Activated CD4-positive, alpha-beta T cell treated with anti-CD3 and anti-CD28 coated beads, Interleukin-2, amount 50 U/mL, for 48 hours (primary cell): ENCODE data around the gene ZNF446.
A peak's percentile ranks its signal among the peaks of the same experiment; 100 is the strongest.
"Not testable (repeated sequence)": the region's sequence is repeated elsewhere in the genome, so short reads cannot be mapped to it uniquely, and the experiment has no call there.

ENCODE experiments used
- DNase-seq, 2 experiments: peaks; one replicate each; pipeline ENCODE4 v3.0.0-alpha.2; 2020

ZNF446 gene

GRCh38 chr19:58475714-58476497 lies at the start of gene ZNF446:
ZNF446 (plus strand) TSS chr19:58476352; CDS start chr19:58477219, 867 bp downstream.
- DNase-seq: peak; percentile 94 to 96

GRCh38 chr19:58428617-58429016 lies 47.5 kb upstream of the ZNF446 start:
- no peak for DNase-seq

- DNase-seq: no peak
Measured at GRCh38 chr19:58429745-58430144, 46.4 kb upstream of the ZNF446 start.

- DNase-seq: no peak
Measured at GRCh38 chr19:58434217-58434616, 41.9 kb upstream of the ZNF446 start.

GRCh38 chr19:58439576-58440554 lies 36.3 kb upstream of the ZNF446 start, which contains the start of gene ZNF132:
ZNF132 (minus strand) TSS chr19:58440153; CDS start chr19:58439821, 332 bp downstream.
- peak; percentile 92 to 95 for DNase-seq

- DNase-seq: no peak
Measured at GRCh38 chr19:58440556-58440955, 35.6 kb upstream of the ZNF446 start.

GRCh38 chr19:58442986-58443385 lies 33.2 kb upstream of the ZNF446 start:
- DNase-seq: not testable (repeated sequence)

GRCh38 chr19:58448860-58449259 lies 27.3 kb upstream of the ZNF446 start:
- DNase-seq: not testable (repeated sequence)

- DNase-seq: not testable (repeated sequence)
Measured at GRCh38 chr19:58449980-58450379, 26.2 kb upstream of the ZNF446 start.

- no peak for DNase-seq
Measured at GRCh38 chr19:58450856-58451357, 25.2 kb upstream of the ZNF446 start.

- peak; percentile 96 to 98 for DNase-seq
Measured at GRCh38 chr19:58451358-58452101, 24.6 kb upstream of the ZNF446 start, which contains the start of gene ZNF324B. ZNF324B (plus strand) TSS chr19:58451622; CDS start chr19:58453702, 2,080 bp downstream.

- DNase-seq: no peak
Measured at GRCh38 chr19:58453743-58454142, 22.4 kb upstream of the ZNF446 start.

GRCh38 chr19:58455306-58455705 lies 20.8 kb upstream of the ZNF446 start:
- no peak for DNase-seq

GRCh38 chr19:58456111-58456510 lies 20.0 kb upstream of the ZNF446 start:
- no peak for DNase-seq

- no peak for DNase-seq
Measured at GRCh38 chr19:58460039-58460438, 16.1 kb upstream of the ZNF446 start.

GRCh38 chr19:58466089-58466759 lies 9.9 kb upstream of the ZNF446 start:
- no peak for DNase-seq

- DNase-seq: peak; percentile 99
Measured at GRCh38 chr19:58466760-58467589, 9.2 kb upstream of the ZNF446 start, which contains the start of gene ZNF324. ZNF324 (plus strand) TSS chr19:58467080; CDS start chr19:58469186, 2,106 bp downstream.

- no peak for DNase-seq
Measured at GRCh38 chr19:58468216-58468839, 7.8 kb upstream of the ZNF446 start.

GRCh38 chr19:58469241-58470013 lies 6.7 kb upstream of the ZNF446 start:
- DNase-seq: no peak
